Calu3 (cell line): Measurements from ENCODE around the gene UHRF1. TPM values are rescaled to one million over a fixed set of nuclear protein-coding genes. Genes with fewer than 3 reads are reported as not detected.

Source experiments
- BruUV-seq: library from RNA; stranded (reverse); fragments of 400-500 nt; replicated peaks from 2 replicates; lab custom pipeline; 2021; lab: Mats Ljungman, UMichigan
- CTCF ChIA-PET: fragments of 300-600 bp; sonication (Branson Sonifier 250); formaldehyde crosslinking; loops from one replicate; lab custom pipeline; 2022; ENCODE audit warnings: antibody characterized with exemption; lab: Charles Lee
- DNase-seq: peaks from one replicate; pipeline ENCODE4 v3.0.0; 2022
- H3K27ac Mint-ChIP-seq: one replicate; pipeline ENCODE4 v1.8.0; 2022; ENCODE audit warnings: mixed read lengths; ENCODE audit not compliant: unreplicated experiment
- H3K27me3 Mint-ChIP-seq: one replicate; pipeline ENCODE4 v1.8.0; 2022; ENCODE audit warnings: mixed read lengths; ENCODE audit not compliant: unreplicated experiment
- H3K36me3 Mint-ChIP-seq: one replicate; pipeline ENCODE4 v1.8.0; 2022; ENCODE audit warnings: mild to moderate bottlenecking, moderate library complexity, mixed read lengths; ENCODE audit not compliant: insufficient read depth, unreplicated experiment
- H3K4me1 Mint-ChIP-seq: one replicate; pipeline ENCODE4 v1.8.0; 2022; ENCODE audit warnings: mild to moderate bottlenecking, low read depth, mixed read lengths; ENCODE audit not compliant: unreplicated experiment
- H3K4me3 Mint-ChIP-seq: one replicate; pipeline ENCODE4 v1.8.0; 2022; ENCODE audit warnings: mild to moderate bottlenecking, low read depth, moderate library complexity, mixed read lengths; ENCODE audit not compliant: unreplicated experiment
- H3K9me3 Mint-ChIP-seq: one replicate; pipeline ENCODE4 v1.8.0; 2022; ENCODE audit warnings: low read depth, mixed read lengths; ENCODE audit not compliant: unreplicated experiment
- intact Hi-C: fragments of 100-400 bp; cut with micrococcal nuclease; formaldehyde crosslinking; loops from one replicate; pipeline ENCODE4 v1.10.0; 2022; ENCODE audit not compliant: unreplicated experiment
- total RNA-seq: library from RNA; stranded (reverse); gene quantifications from 2 replicates; pipeline ENCODE4 v1.2.3, GENCODE V29; 2022
- TF ChIP-seq, protein P1 (sequence below): fragments of 200-600 bp; IDR thresholded peaks from one replicate; pipeline ENCODE4 v1.8.0; 2022; ENCODE audit warnings: antibody characterized with exemption; ENCODE audit not compliant: unreplicated experiment

UHRF1 gene
- total RNA-seq, 1 experiment from 2014 or later, result 45.2 TPM

- TF ChIP-seq, protein P1, sequence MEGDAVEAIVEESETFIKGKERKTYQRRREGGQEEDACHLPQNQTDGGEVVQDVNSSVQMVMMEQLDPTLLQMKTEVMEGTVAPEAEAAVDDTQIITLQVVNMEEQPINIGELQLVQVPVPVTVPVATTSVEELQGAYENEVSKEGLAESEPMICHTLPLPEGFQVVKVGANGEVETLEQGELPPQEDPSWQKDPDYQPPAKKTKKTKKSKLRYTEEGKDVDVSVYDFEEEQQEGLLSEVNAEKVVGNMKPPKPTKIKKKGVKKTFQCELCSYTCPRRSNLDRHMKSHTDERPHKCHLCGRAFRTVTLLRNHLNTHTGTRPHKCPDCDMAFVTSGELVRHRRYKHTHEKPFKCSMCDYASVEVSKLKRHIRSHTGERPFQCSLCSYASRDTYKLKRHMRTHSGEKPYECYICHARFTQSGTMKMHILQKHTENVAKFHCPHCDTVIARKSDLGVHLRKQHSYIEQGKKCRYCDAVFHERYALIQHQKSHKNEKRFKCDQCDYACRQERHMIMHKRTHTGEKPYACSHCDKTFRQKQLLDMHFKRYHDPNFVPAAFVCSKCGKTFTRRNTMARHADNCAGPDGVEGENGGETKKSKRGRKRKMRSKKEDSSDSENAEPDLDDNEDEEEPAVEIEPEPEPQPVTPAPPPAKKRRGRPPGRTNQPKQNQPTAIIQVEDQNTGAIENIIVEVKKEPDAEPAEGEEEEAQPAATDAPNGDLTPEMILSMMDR, result no peak
- no peak for DNase-seq
- intact Hi-C loops, result no loop called here
- Mint-ChIP-seq H3K36me3 (peaks cover 26% of the 10 kb centered on the region), H3K9me3 (no peaks in the 10 kb centered on the region), H3K27me3 (no peaks in the 10 kb centered on the region), H3K4me1 (peaks cover 24% of the 10 kb centered on the region), H3K4me3 (peak overlapping the region; percentile 66), H3K27ac (no peak overlapping the region)
- BruUV-seq, result no TSS peak
- CTCF ChIA-PET, result no interaction called here
These were observed 941 bp upstream of the UHRF1 start for GRCh38 chr19:4908360-4908759.

- no peaks in the 10 kb centered on the region for H3K9me3 Mint-ChIP-seq
- H3K27me3 Mint-ChIP-seq, result no peaks in the 10 kb centered on the region
- no peak overlapping the region for H3K27ac Mint-ChIP-seq
- TF ChIP-seq, protein P1, result no peak
- H3K4me3 Mint-ChIP-seq, result peak overlapping the region; percentile 66
- BruUV-seq, result no TSS peak
- peaks cover 24% of the 10 kb centered on the region for H3K4me1 Mint-ChIP-seq
- CTCF ChIA-PET, result no interaction called here
- DNase-seq, result no peak
- H3K36me3 Mint-ChIP-seq, result peaks cover 26% of the 10 kb centered on the region
- intact Hi-C loops, result no loop called here
These were observed 533 bp upstream of the UHRF1 start for GRCh38 chr19:4908781-4909155.

DNA sequence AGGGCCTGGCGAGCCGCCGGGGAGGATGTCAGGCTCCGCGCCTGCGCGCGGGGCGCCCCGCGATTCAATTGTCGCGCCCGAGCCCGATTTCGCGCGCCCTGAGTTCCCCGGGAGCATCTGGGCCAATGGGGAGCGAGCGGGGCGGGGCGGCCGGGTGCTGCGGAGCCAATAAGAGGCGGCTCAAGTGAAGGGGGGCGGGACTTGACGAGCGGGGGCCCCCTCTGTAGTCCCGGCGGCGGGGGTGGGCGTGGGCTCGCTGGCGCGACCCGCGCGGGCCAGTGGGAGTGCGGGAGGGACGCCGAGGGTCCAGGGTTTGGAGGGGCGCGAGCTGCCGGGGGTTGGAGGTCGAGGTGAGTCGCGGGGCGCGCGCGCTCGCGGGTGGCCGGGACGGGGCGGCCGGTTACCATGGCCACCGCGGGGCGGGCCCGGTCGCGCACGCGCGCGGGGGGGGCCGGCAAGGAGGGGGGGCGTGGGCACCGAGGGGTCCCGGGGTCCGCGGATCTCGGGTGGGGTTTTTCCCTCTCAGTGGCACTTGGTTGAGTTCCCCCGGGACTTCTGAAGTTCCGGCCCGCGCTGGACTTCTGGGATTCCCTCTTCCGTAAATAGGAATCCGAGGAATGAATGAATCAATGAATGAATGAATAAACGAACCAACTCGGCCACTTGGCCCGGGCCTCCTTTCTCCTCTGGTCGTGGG lies 744 bp downstream of the UHRF1 start:
- TF ChIP-seq, protein P1, result no peak
- CTCF ChIA-PET, result interaction anchor here (0.7 to 2.4 kb wide), 2 partner anchors 100 to 119 kb away, joined by 3 to 30 read pairs; partner anchors contain the start of gene FEM1A
- no peaks in the 10 kb centered on the region for H3K9me3 Mint-ChIP-seq
- H3K4me1 Mint-ChIP-seq, result peaks cover 33% of the 10 kb centered on the region
- intact Hi-C loops, result loop anchor here (5.0 kb wide), 1 partner anchor 103 kb away; no protein-coding TSS in a partner anchor
- peaks cover 26% of the 10 kb centered on the region for H3K36me3 Mint-ChIP-seq
- peak overlapping the region; percentile 66 for H3K4me3 Mint-ChIP-seq
- DNase-seq, result peak; percentile 90
- peak overlapping the region; percentile 66 for H3K27ac Mint-ChIP-seq
- BruUV-seq, result no TSS peak
- no peaks in the 10 kb centered on the region for H3K27me3 Mint-ChIP-seq

DNA sequence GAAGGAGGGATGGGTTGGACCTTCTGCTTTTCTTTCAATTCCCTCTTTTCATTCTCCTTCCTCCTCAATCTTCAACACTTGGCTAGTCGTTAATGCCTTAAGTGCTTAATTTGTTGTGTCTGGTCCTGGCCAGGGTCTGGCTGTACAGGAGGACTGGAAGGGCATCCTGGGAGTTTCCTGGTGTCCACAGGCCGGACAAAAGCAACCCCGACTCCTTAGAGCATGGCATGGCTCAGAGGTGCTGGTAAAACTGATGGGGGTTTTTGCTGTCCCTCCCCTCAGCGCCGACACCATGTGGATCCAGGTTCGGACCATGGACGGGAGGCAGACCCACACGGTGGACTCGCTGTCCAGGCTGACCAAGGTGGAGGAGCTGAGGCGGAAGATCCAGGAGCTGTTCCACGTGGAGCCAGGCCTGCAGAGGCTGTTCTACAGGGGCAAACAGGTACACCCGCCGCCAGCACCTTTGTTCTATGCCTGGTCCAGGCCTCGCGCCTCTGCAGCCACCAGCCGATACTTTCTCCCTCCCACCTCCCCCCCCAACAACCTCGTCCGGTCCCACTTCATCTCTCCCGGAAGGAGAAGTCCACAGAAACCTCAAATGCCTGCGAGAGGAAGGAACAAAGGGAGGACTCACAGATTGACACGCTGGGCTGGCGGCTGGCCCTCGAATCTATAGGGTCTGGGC lies 1.4 kb downstream of the UHRF1 start:
- CTCF ChIA-PET, result interaction anchor here (0.6 to 2.4 kb wide), 8 partner anchors 37 to 438 kb away, joined by 3 to 30 read pairs (median 6); partner anchors contain the start of gene FEM1A
- peaks cover 33% of the 10 kb centered on the region for H3K4me1 Mint-ChIP-seq
- no peak for DNase-seq
- no TSS peak for BruUV-seq
- no peaks in the 10 kb centered on the region for H3K27me3 Mint-ChIP-seq
- H3K36me3 Mint-ChIP-seq, result peaks cover 31% of the 10 kb centered on the region
- H3K27ac Mint-ChIP-seq, result peak overlapping the region; percentile 66
- H3K9me3 Mint-ChIP-seq, result no peaks in the 10 kb centered on the region
- intact Hi-C loops, result loop anchor here (1.0 to 5.0 kb wide), 2 partner anchors 38 to 103 kb away; no protein-coding TSS in a partner anchor
- TF ChIP-seq, protein P1, result no peak
- H3K4me3 Mint-ChIP-seq, result peak overlapping the region; percentile 66
